OCI-LY1 (cell line): Measurements from ENCODE around the gene ATP5F1C.

Experiments
- H2AFZ ChIP-seq: fragments of 200-600 bp; sonication (generic), shearing (Covaris generic); 2 replicates; pipeline ENCODE4 v1.6.0; 2014; ENCODE audit warnings: antibody characterized with exemption, mild to moderate bottlenecking, low read length
- H3F3A ChIP-seq: fragments of 200-600 bp; sonication (generic), shearing (Covaris generic); 2 replicates; pipeline ENCODE4 v1.6.0; 2014; ENCODE audit warnings: mild to moderate bottlenecking, antibody characterized with exemption, low read length, moderate library complexity; ENCODE audit not compliant: insufficient read depth
- H3K27ac ChIP-seq: fragments of 200-600 bp; sonication (generic); 2 replicates; pipeline ENCODE4 v1.5.1; 2014; ENCODE audit warnings: low read length, mixed run types, mild to moderate bottlenecking, low read depth; ENCODE audit not compliant: poor library complexity, severe bottlenecking
- H3K27me3 ChIP-seq: fragments of 200-600 bp; sonication (generic); 2 replicates; pipeline ENCODE4 v1.6.0; 2014; ENCODE audit warnings: antibody characterized with exemption, mild to moderate bottlenecking, low read length, moderate library complexity; ENCODE audit not compliant: insufficient read depth
- H3K36me3 ChIP-seq: fragments of 200-600 bp; sonication (generic); 2 replicates; pipeline ENCODE4 v1.6.1; 2014; ENCODE audit warnings: mild to moderate bottlenecking, antibody characterized with exemption, low read length, moderate library complexity, mixed read lengths; ENCODE audit not compliant: insufficient read depth
- H3K4me1 ChIP-seq: fragments of 200-600 bp; sonication (generic); 2 replicates; pipeline ENCODE4 v1.5.1; 2014; ENCODE audit warnings: mild to moderate bottlenecking, low read length, moderate library complexity; ENCODE audit not compliant: insufficient read depth, severe bottlenecking
- H3K4me2 ChIP-seq: fragments of 200-600 bp; sonication (generic), shearing (Covaris generic); 2 replicates; pipeline ENCODE4 v1.6.1; 2014; ENCODE audit warnings: low read length
- H3K4me3 ChIP-seq: fragments of 200-600 bp; sonication (generic); 2 replicates; pipeline ENCODE4 v1.5.1; 2014; ENCODE audit warnings: low read length, low read depth, mild to moderate bottlenecking, mixed read lengths; ENCODE audit not compliant: poor library complexity, severe bottlenecking
- H3K79me2 ChIP-seq: fragments of 200-600 bp; shearing (Covaris generic); 2 replicates; pipeline ENCODE4 v1.6.1; 2016; ENCODE audit warnings: mixed run types, low read length, mixed read lengths; ENCODE audit not compliant: insufficient read depth
- H3K9ac ChIP-seq: fragments of 200-600 bp; sonication (generic), shearing (Covaris generic); 2 replicates; pipeline ENCODE4 v1.6.1; 2014; ENCODE audit warnings: mild to moderate bottlenecking, low read length, mixed read lengths
- H3K9me2 ChIP-seq: fragments of 200-600 bp; sonication (generic), shearing (Covaris generic); 2 replicates; pipeline ENCODE4 v1.6.1; 2014; ENCODE audit warnings: low read depth, mild to moderate bottlenecking, low read length, mixed read lengths
- H3K9me3 ChIP-seq: fragments of 200-600 bp; shearing (Covaris generic); 2 replicates; pipeline ENCODE4 v1.6.1; 2014; ENCODE audit warnings: low read length, mixed read lengths
- H4K20me1 ChIP-seq: fragments of 200-600 bp; sonication (generic), shearing (Covaris generic); 2 replicates; pipeline ENCODE4 v1.6.0; 2016; ENCODE audit warnings: mild to moderate bottlenecking, low read length; ENCODE audit not compliant: insufficient read depth
- CTCF ChIP-seq: fragments of 200-600 bp; sonication (generic), shearing (Covaris generic); IDR thresholded peaks from 2 replicates; pipeline ENCODE4 v1.5.1; 2017; ENCODE audit warnings: mild to moderate bottlenecking, antibody characterized with exemption, low read length, moderate library complexity, mixed read lengths
- EZH2 ChIP-seq: fragments of 200-600 bp; sonication (generic), shearing (Covaris generic); IDR thresholded peaks from 2 replicates; pipeline ENCODE4 v1.8.0; 2017; ENCODE audit warnings: borderline replicate concordance, mixed run types, mild to moderate bottlenecking, antibody characterized with exemption, low read length, moderate library complexity, mixed read lengths

The ATP5F1C gene

GRCh38 chr10:7855205-7855604 is 67.2 kb downstream of the ATP5F1C start:
- Histone ChIP-seq H2AFZ (no peak overlapping the region), H3K9ac (no peak overlapping the region), H3K27me3 (no peaks in the 10 kb centered on the region), H3K79me2 (no peaks in the 10 kb centered on the region), H3K4me2 (no peak overlapping the region), H3K9me2 (no peaks in the 10 kb centered on the region), H3K4me3 (no peak overlapping the region), H3K27ac (no peak overlapping the region), H3K4me1 (no peaks in the 10 kb centered on the region), H3K9me3 (0 out of 2 replicates have a peak, but pooled peaks cover 3% of the 10 kb centered on the region), H4K20me1 (no peaks in the 10 kb centered on the region), H3K36me3 (no peaks in the 10 kb centered on the region), H3F3A (no peaks in the 10 kb centered on the region)
- TF ChIP-seq CTCF: no peak
- TF ChIP-seq EZH2: no peak

GRCh38 chr10:7856678-7857077 is 68.7 kb downstream of the ATP5F1C start:
- Histone ChIP-seq H3K27ac (no peak overlapping the region), H3K9me3 (peaks cover 7% of the 10 kb centered on the region), H3K4me3 (no peak overlapping the region), H3K36me3 (no peaks in the 10 kb centered on the region), H3F3A (no peaks in the 10 kb centered on the region), H3K4me1 (no peaks in the 10 kb centered on the region), H3K4me2 (no peak overlapping the region), H2AFZ (no peak overlapping the region), H3K27me3 (no peaks in the 10 kb centered on the region), H3K9ac (no peak overlapping the region), H4K20me1 (no peaks in the 10 kb centered on the region), H3K9me2 (no peaks in the 10 kb centered on the region), H3K79me2 (peaks cover 3% of the 10 kb centered on the region; the same call in 1 of the 2 replicates)
- TF ChIP-seq EZH2 (no peak), CTCF (no peak)

- Histone ChIP-seq H3F3A (no peaks in the 10 kb centered on the region), H3K27ac (no peak overlapping the region), H3K9me3 (peaks cover 10% of the 10 kb centered on the region), H3K9me2 (no peaks in the 10 kb centered on the region), H3K4me1 (no peaks in the 10 kb centered on the region), H2AFZ (no peak overlapping the region), H3K36me3 (no peaks in the 10 kb centered on the region), H3K9ac (no peak overlapping the region), H3K4me2 (no peak overlapping the region), H4K20me1 (no peaks in the 10 kb centered on the region), H3K4me3 (no peak overlapping the region), H3K27me3 (no peaks in the 10 kb centered on the region), H3K79me2 (peaks cover 5% of the 10 kb centered on the region; the same call in 1 of the 2 replicates)
- TF ChIP-seq CTCF (no peak), EZH2 (no peak)
Measured at GRCh38 chr10:7857262-7857661, 69.3 kb downstream of the ATP5F1C start.
